Mononuclear cell (primary cell): ENCODE results near the gene CIDEA. TPM values are rescaled to one million over a fixed set of nuclear protein-coding genes. Genes with fewer than 3 reads are reported as not detected.
"Not testable (repeated sequence)": the region's sequence is repeated elsewhere in the genome, so short reads cannot be mapped to it uniquely, and the experiment has no call there.

Source experiments
- H3K27me3 ChIP-seq: 2 replicates; pipeline ENCODE4 v1.6.0; 2011; ENCODE audit warnings: low read length, control low read depth; ENCODE audit not compliant: insufficient read depth
- H3K4me1 ChIP-seq: 2 replicates; pipeline ENCODE4 v1.5.1; 2011; ENCODE audit warnings: mild to moderate bottlenecking, low read length, control low read depth; ENCODE audit not compliant: insufficient read depth
- H3K4me3 ChIP-seq: 2 replicates; pipeline ENCODE4 v1.5.1; 2011; ENCODE audit warnings: mild to moderate bottlenecking, low read length, moderate library complexity
- H3K9me3 ChIP-seq: 2 replicates; pipeline ENCODE4 v1.5.1; 2011; ENCODE audit warnings: low read depth, mild to moderate bottlenecking, control low read depth, low read length
- total RNA-seq: library from RNA; depleted of rRNA; stranded (reverse); fragments of >200 nt; gene quantifications from one replicate; pipeline ENCODE4 v1.2.3, GENCODE V29; 2012

The CIDEA gene
- total RNA-seq, 1 donor: not detected

GRCh38 chr18:12233378-12233777, 20.8 kb upstream of the CIDEA start:
- Histone ChIP-seq H3K9me3 (no peaks in the 10 kb centered on the region), H3K4me3 (no peak overlapping the region), H3K4me1 (peaks cover 7% of the 10 kb centered on the region), H3K27me3 (no peaks in the 10 kb centered on the region)

- H3K4me1 ChIP-seq: peaks cover 7% of the 10 kb centered on the region
- no peaks in the 10 kb centered on the region for H3K9me3 ChIP-seq
- no peaks in the 10 kb centered on the region for H3K27me3 ChIP-seq
- no peak overlapping the region for H3K4me3 ChIP-seq
Observed at GRCh38 chr18:12234451-12235190, 19.5 kb upstream of the CIDEA start.

GRCh38 chr18:12236141-12236540, 18.0 kb upstream of the CIDEA start:
- no peaks in the 10 kb centered on the region for H3K9me3 ChIP-seq

GRCh38 chr18:12236934-12237832, 17.0 kb upstream of the CIDEA start:
- no peak overlapping the region for H3K4me3 ChIP-seq
- peaks cover 7% of the 10 kb centered on the region for H3K4me1 ChIP-seq

More at GRCh38 chr18:12236141-12236540, 18.0 kb upstream of the CIDEA start:
- no peaks in the 10 kb centered on the region for H3K27me3 ChIP-seq
- no peak overlapping the region for H3K4me3 ChIP-seq
- H3K4me1 ChIP-seq: peaks cover 7% of the 10 kb centered on the region

GRCh38 chr18:12238826-12239225, 15.3 kb upstream of the CIDEA start:
- Histone ChIP-seq H3K9me3 (no peaks in the 10 kb centered on the region), H3K27me3 (no peaks in the 10 kb centered on the region), H3K4me3 (no peak overlapping the region), H3K4me1 (peaks cover 7% of the 10 kb centered on the region)

More at GRCh38 chr18:12236934-12237832, 17.0 kb upstream of the CIDEA start:
- Histone ChIP-seq H3K9me3 (no peaks in the 10 kb centered on the region), H3K27me3 (no peaks in the 10 kb centered on the region)

- Histone ChIP-seq H3K9me3 (no peaks in the 10 kb centered on the region), H3K27me3 (no peaks in the 10 kb centered on the region), H3K4me3 (no peak overlapping the region), H3K4me1 (peaks cover 7% of the 10 kb centered on the region)
Observed at GRCh38 chr18:12239431-12239830, 14.7 kb upstream of the CIDEA start.

GRCh38 chr18:12242658-12243260, 11.4 kb upstream of the CIDEA start:
- no peak overlapping the region for H3K4me3 ChIP-seq

GRCh38 chr18:12243272-12243671, 10.9 kb upstream of the CIDEA start:
- not testable (repeated sequence) for H3K4me3 ChIP-seq

More at GRCh38 chr18:12242658-12243260, 11.4 kb upstream of the CIDEA start:
- H3K4me1 ChIP-seq: no peaks in the 10 kb centered on the region
- no peaks in the 10 kb centered on the region for H3K27me3 ChIP-seq
- H3K9me3 ChIP-seq: no peaks in the 10 kb centered on the region

GRCh38 chr18:12245793-12246135, 8.4 kb upstream of the CIDEA start:
- no peak overlapping the region for H3K4me3 ChIP-seq
- no peaks in the 10 kb centered on the region for H3K27me3 ChIP-seq
- H3K4me1 ChIP-seq: no peaks in the 10 kb centered on the region

More at GRCh38 chr18:12243272-12243671, 10.9 kb upstream of the CIDEA start:
- H3K27me3 ChIP-seq, H3K9me3 ChIP-seq, H3K4me1 ChIP-seq: not testable (repeated sequence)

GRCh38 chr18:12246849-12247808, 7.0 kb upstream of the CIDEA start:
- H3K4me1 ChIP-seq: no peaks in the 10 kb centered on the region
- H3K9me3 ChIP-seq: no peaks in the 10 kb centered on the region
- H3K4me3 ChIP-seq: no peak overlapping the region
- H3K27me3 ChIP-seq: no peaks in the 10 kb centered on the region

More at GRCh38 chr18:12245793-12246135, 8.4 kb upstream of the CIDEA start:
- H3K9me3 ChIP-seq: no peaks in the 10 kb centered on the region

GRCh38 chr18:12247946-12248345, 6.2 kb upstream of the CIDEA start:
- no peaks in the 10 kb centered on the region for H3K9me3 ChIP-seq
- H3K4me1 ChIP-seq: no peaks in the 10 kb centered on the region
- peaks cover 3% of the 10 kb centered on the region for H3K27me3 ChIP-seq
- no peak overlapping the region for H3K4me3 ChIP-seq

GRCh38 chr18:12248926-12249720, 5.0 kb upstream of the CIDEA start:
- H3K27me3 ChIP-seq: peaks cover 15% of the 10 kb centered on the region
- H3K4me1 ChIP-seq: no peaks in the 10 kb centered on the region
- H3K4me3 ChIP-seq: no peak overlapping the region
- no peaks in the 10 kb centered on the region for H3K9me3 ChIP-seq

- no peaks in the 10 kb centered on the region for H3K4me1 ChIP-seq
- H3K9me3 ChIP-seq: no peaks in the 10 kb centered on the region
- peaks cover 30% of the 10 kb centered on the region for H3K27me3 ChIP-seq
- no peak overlapping the region for H3K4me3 ChIP-seq
Observed at GRCh38 chr18:12251311-12251710, 2.9 kb upstream of the CIDEA start.
